HG03565 (cell line): ENCODE results near the gene ERFE.
"Not testable (repeated sequence)": the region's sequence is repeated elsewhere in the genome, so short reads cannot be mapped to it uniquely, and the experiment has no call there.

Source experiments
- ATAC-seq: cut with Tn5 transposase; IDR thresholded peaks from one replicate; pipeline ENCODE4 v1.9.1; 2021; ENCODE audit warnings: mild to moderate bottlenecking, moderate library complexity; ENCODE audit not compliant: unreplicated experiment

ERFE gene

DNA sequence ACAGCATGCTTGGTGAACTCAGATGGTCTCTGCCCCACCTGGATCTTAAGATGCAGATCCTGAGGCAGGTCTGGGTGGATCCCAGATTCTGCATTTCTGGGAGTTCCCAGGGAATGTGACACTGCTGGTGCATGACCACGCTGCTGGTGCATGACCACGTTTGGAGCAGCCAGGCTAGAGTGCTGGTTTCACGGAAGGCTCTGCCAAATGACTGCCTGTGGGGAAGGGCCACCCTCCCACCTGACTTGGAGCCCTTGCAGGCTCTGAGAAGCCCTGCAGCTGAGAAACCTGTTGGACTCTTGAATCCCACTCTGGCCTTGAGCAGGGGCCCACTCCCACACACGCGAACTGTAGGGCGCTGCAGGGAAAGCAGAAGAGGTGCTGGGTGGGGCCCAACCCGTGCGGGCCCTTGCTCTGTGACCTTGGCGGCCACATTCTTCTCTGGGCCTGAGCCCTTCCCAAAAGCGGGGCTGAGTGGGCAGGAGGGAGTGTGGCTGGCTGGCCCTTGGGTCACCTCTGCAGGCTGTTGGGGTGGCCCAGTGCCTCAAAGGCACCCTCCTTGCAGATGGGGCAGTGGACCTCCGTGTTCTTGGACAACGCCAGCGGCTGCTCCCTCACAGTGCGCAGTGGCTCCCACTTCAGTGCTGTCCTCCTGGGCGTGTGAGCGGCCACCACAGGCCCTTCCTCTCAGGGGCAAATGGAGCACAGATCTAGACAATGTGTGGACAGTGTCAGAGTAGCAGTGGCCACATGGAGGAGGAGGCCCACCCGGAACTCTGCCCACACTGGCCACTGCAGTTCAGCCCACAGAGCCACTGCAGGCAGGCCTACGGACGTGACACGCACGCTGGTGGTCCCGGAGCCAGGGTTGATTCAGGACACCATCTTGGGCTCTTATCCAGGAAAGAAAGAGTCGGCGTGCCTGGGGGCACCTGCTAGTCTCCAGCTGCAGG lies 7.9 kb downstream of the ERFE start:
- ATAC-seq = no peak

GRCh38 chr2:238167344-238167715 lies 8.6 kb downstream of the ERFE start:
- ATAC-seq = no peak

DNA sequence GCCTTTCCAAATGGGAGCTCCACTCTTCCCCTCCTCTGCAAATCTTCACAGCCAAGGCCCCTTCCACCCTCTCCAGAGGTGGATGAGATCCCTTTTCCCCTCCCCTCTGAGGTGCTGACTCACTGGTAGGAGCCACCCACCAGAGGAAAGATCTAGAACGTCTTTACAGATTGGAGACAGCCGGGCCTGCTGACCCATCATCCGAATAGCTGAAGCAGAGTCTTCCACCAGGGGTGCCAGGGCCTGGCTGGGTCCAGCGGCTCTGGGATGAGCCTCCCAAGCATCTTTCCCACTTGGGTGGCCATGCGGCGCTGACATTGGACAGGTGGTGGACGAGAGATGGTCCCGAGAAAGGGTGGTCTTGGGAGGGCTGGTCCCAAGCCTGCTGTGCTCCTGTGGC lies 9.0 kb downstream of the ERFE start:
- ATAC-seq = no peak

GRCh38 chr2:238168196-238169047 lies 9.7 kb downstream of the ERFE start:
- ATAC-seq = no peak

DNA sequence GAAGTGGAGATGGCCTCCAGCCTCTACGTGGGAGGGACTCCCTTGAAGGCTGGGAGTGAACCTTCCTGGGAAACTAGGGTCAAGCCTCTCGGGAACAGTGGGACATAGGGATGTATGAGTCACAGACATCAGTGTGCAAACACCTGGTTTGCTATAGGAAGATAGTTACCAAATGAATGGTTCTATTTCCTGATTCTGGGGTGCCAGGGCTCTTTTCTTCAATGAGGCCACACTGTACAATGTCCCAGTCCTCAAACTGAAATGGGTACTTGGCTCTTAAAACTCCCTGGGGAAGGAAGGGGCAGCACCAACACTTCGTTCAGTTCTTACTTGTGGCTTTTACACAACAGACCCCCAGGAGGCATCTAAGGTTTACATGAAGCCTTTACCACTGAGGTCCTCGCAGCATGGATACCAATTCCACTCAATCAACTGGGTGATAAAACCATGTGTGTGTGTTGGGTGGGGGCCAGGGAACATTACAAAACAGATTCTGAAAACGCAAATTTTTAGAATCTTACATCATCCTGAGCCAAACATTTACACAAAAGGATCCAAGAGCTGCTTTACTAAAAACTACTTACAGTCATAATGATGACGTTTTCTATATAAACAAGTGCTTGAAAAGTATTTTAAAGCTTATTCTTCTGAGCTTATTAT lies 10.4 kb downstream of the ERFE start:
- no peak for ATAC-seq

- ATAC-seq = no peak
These were observed 11.0 kb downstream of the ERFE start for GRCh38 chr2:238169708-238170251.

DNA sequence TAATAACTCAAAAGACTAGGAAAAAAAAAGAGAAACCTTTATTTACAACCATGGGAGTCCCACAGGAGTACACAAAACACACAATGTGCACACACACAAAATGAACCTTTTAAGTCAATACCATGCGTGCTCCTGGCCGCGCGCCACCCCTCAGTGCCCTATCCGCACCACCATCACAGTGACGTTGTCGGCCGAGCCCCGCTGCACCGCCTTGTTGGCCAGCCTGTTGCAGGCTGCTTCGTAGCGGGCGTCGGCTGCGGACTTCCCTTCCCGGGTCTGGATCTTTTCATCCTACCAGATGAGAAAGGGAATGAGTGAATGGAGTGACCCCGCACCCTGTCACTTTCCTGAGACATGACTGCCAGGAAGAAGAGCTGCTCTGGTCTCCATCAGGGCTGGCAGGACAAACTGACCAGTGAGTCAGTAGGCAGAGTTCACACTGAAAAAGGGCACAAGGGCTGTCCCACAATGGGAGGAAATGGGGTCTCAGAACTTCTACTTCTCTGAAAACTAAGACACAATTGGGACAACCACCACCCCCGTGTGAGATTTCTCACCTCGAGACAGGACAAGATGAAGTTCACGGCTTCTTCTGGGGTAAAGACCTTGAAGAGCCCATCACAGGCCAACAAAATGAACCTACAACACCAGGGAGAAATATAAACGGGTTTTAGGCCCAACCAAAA lies 11.8 kb downstream of the ERFE start:
- ATAC-seq = no peak

DNA sequence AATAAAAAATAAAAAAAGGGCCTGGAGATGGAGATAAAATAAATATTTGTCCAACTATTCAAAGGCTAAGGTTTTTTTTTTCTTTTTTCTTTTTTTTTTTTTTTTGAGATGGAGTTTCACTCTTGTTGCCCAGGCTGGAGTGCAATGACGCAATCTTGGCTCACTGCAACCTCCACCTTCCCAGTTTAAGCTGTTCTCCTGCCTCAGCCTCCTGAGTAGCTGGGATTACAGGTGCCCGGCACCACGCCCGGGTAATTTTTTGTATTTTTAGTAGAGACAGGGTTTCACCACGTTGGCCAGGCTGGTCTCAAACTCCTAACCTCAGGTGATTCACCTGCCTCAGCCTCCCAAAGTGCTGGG lies 12.3 kb downstream of the ERFE start:
- ATAC-seq = not testable (repeated sequence)

DNA sequence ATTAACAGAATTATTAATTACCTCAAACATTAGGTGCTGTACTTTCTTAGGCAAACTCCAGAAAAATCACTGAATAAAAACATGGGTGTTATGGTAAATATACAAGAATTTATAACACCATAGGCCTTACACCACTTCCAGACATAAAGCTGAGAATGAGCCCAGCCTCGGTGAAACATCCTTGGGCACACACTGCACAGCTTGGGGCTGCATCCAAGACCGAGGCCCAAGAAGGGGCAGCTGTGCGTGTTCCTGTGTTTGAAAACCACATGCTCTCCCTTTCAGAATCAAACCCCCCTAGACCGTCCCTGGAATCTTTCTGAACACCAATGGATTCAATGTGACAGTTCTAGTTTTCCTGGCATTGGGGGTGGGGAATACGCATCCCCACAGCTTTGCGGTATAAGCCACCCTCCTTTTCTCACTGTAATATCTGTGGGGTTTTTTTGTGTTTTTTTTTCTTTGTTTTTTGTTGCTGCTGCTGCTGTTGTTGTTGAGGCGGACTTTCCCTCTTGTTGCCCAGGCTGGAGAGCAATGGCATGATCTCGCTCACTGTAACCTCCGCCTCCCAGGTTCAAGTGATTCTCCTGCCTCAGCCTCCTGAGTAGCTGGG lies 12.9 kb downstream of the ERFE start:
- no peak for ATAC-seq

- no peak for ATAC-seq
These were observed 13.7 kb downstream of the ERFE start for GRCh38 chr2:238172439-238172838.

GRCh38 chr2:238173692-238174091 lies 14.9 kb downstream of the ERFE start:
- ATAC-seq = no peak

GRCh38 chr2:238174291-238174690 lies 15.5 kb downstream of the ERFE start:
- ATAC-seq = no peak

GRCh38 chr2:238174701-238175100 lies 15.9 kb downstream of the ERFE start:
- ATAC-seq = no peak

DNA sequence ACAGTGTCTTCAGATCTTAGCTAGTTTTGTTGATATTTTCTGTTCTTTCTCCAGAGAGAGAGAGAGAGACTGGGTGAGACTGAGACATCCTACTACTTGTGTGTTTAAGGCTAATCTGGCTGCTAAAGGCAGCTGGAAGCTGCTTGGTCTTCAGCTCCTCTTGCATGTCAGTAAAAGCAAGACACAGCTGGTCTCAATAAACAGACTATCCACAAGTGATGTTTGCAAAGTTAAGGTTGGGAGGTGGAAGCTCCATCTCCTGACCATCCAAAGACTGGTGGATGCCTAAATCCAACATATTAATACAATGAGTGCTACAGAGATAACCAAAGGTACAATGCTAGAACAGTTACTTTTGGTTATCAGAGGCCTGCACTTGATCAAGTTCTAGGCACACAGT lies 17.8 kb downstream of the ERFE start:
- ATAC-seq = no peak

GRCh38 chr2:238180554-238180953 lies 21.8 kb downstream of the ERFE start:
- ATAC-seq = no peak

DNA sequence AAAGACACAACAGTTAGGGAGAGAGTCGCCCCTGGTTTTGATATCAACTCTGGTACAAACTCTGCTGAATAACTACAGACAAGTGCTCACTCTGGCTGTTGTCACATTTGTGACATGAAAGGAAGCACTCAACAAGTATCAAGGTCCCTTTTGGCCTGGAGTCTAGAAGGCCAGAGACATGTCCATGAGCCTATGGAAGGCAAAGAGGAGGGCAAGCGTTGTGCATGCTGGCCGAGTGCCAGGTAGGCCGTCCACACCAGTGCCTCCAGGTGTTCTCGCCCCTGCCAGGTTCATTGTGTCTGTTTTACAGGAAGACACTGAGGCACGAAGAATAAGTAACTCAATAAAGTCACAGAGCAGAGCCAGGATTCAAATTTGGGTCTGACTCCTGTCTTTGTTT lies 23.6 kb downstream of the ERFE start:
- ATAC-seq = no peak

DNA sequence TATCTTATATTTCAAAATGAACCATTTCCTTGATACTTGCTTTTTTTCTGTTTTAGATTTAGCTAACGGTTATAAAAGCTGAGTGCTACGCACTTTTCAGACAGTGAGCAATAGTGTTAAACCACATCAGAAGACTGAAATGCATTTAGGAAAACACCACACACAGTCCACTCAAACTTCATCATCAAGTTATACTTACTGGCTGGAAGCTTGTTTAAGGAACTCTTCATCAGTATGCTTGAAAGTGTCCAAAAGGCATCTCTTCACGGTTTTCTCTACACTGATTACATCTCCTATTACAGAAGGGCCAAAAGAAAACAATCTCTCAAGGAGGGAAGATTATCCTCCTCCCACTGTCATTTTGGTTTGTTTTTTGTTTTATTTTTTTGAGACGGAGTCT lies 25.1 kb downstream of the ERFE start:
- no peak for ATAC-seq

- ATAC-seq = no peak
These were observed 29.1 kb downstream of the ERFE start for GRCh38 chr2:238187618-238188548.

DNA sequence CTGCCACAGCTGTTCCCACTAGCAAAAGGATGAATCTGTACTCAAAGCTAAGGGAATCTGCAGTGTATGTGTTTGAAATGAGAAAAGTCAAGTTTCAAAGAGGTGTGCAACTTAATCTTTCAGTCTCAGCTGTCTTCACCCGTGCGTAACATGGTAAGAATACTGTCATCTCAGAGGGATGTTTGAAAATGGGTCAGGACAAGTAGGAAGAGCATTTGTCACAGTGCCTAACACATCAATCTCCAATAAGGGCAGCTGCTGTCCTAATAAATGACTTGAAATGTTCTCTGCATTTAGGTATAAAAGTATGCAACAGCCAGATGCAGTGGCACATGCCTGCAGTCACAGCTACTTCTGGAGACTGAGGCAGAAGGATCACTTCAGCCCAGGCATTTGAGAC lies 31.7 kb downstream of the ERFE start:
- ATAC-seq = no peak
